HG03066 (cell line): Measurements from ENCODE around the gene MYBBP1A.

Source experiments
- ATAC-seq: cut with Tn5 transposase; IDR thresholded peaks from one replicate; pipeline ENCODE4 v1.9.1; 2021; ENCODE audit warnings: low read depth; ENCODE audit not compliant: unreplicated experiment

MYBBP1A gene

GRCh38 chr17:4573115-4573514 is 17.9 kb upstream of the MYBBP1A start:
- ATAC-seq: no peak

- ATAC-seq: no peak
Observed at GRCh38 chr17:4572131-4572530, 16.9 kb upstream of the MYBBP1A start.

GRCh38 chr17:4569591-4569990 is 14.4 kb upstream of the MYBBP1A start:
- no peak for ATAC-seq

- no peak for ATAC-seq
Observed at GRCh38 chr17:4566785-4567184, 11.6 kb upstream of the MYBBP1A start.

- ATAC-seq: no peak
Observed at GRCh38 chr17:4565209-4566141, 10.3 kb upstream of the MYBBP1A start.

GRCh38 chr17:4562015-4562969 is 7.1 kb upstream of the MYBBP1A start:
- ATAC-seq: no peak

GRCh38 chr17:4560837-4561256 is 5.7 kb upstream of the MYBBP1A start:
- no peak for ATAC-seq

- ATAC-seq: no peak
Observed at GRCh38 chr17:4560421-4560820, 5.2 kb upstream of the MYBBP1A start, which contains the start of gene GGT6. Gene GGT6, minus strand, starts transcription at chr17:4560577. Its CDS starts 56 bp downstream, at chr17:4560521.

- ATAC-seq: no peak
Observed at GRCh38 chr17:4559966-4560365, 4.8 kb upstream of the MYBBP1A start.

GRCh38 chr17:4559139-4559791 is 4.1 kb upstream of the MYBBP1A start:
- no peak for ATAC-seq

- ATAC-seq: no peak
Observed at GRCh38 chr17:4558347-4558971, 3.3 kb upstream of the MYBBP1A start.

- no peak for ATAC-seq
Observed at GRCh38 chr17:4557626-4558346, 2.6 kb upstream of the MYBBP1A start.

- ATAC-seq: no peak
Observed at GRCh38 chr17:4556996-4557395, 1.8 kb upstream of the MYBBP1A start.

GRCh38 chr17:4555873-4556759 is 932 bp upstream of the MYBBP1A start:
- no peak for ATAC-seq

GRCh38 chr17:4554441-4554996 is 665 bp downstream of the MYBBP1A start:
- no peak for ATAC-seq

GRCh38 chr17:4553669-4554068 is 1.5 kb downstream of the MYBBP1A start:
- no peak for ATAC-seq

GRCh38 chr17:4551796-4552525 is 3.2 kb downstream of the MYBBP1A start:
- ATAC-seq: no peak

- ATAC-seq: no peak
Observed at GRCh38 chr17:4551141-4551540, 4.0 kb downstream of the MYBBP1A start.
